ENCODE measurements around the gene CYB561D1.

CYB561D1 gene

DNA sequence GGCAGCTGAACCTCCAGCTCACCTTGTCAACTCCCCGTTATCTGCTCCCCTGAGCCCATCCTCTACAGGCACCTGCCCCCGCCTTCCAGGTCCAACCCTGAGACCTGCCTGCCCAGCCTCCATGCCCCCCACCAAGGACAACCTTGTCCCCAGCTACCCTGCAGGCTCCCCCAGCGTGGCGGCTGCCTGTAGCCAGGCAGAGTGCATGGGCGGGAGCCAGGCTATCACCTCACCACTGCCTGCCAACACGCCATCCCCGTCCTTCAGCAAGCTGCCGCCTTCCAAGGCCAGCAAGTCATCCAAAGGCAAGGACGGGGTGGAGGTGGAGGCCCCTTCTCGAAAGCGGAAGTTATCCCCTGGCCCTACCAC, 3.0 kb upstream of the CYB561D1 start:
- H3K4me1 ChIP-seq (ENCODE audit: control insufficient read depth, insufficient read depth, low read length) = no peaks in the 10 kb centered on the region
- TF ChIP-seq BCL11B (tag by site-specific recombination; IDR thresholded peaks at IDR 0.05; ENCODE audit: low read depth) = no peak
- TF ChIP-seq GLIS1 (tag by site-specific recombination; IDR thresholded peaks at IDR 0.05) = peak; percentile 48; the same call in 1 of the 2 replicates
- peak; percentile 16; the same call in 1 of the 2 replicates for TF ChIP-seq ZIC2 (tag by site-specific recombination; IDR thresholded peaks at IDR 0.05)
- TF ChIP-seq ZNF138 (tag by site-specific recombination; IDR thresholded peaks at IDR 0.05; ENCODE audit: borderline replicate concordance) = no peak
- POLR2A ChIA-PET = interaction anchor here (1.5 kb wide), 1 partner anchor 42 kb away, joined by 7 read pairs; no protein-coding TSS in a partner anchor
- peaks cover 0 to 64% of the 10 kb centered on the region in 2 experiments; a peak in 1 of 3 replicates for H3K36me3 ChIP-seq (ENCODE audit: control insufficient read depth in 2 of 2, insufficient read depth in 1 of 2, low read length in 2 of 2)
- H3K27ac ChIP-seq (ENCODE audit: extremely low read depth, low read depth, low read length) = no peak overlapping the region
- CTCF ChIA-PET = interaction anchor here (0.6 to 36.3 kb wide), 20 partner anchors 8 to 388 kb away, joined by 3 to 1152 read pairs (median 3); partner anchors contain the start of genes AMIGO1, ATXN7L2, GNAI3 and GPR61
- H3K9me3 ChIP-seq (ENCODE audit: control insufficient read depth, insufficient read depth, low read depth, low read length) = no peaks in the 10 kb centered on the region
- H3K4me3 ChIP-seq (ENCODE audit: low read depth, low read length) = no peak overlapping the region

DNA sequence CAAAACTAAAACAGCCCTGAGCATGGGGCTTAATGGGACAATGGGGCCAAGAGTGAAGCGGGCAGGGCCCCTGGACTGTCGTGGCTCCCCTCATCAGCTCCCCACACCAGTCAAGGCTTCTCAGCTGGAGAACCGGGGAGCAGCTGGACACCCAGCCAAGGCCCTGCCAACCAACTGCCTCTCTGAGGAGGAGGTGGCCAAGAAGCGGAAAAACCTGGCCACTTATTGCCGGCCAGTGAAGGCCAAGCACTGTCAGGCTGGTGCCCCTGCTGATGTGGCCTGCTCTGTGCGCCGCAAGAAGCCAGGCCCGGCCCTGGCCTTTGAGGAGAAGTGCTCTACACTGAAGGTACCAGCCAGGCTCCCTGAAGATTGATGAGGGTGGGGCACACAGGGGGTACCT, 2.5 kb upstream of the CYB561D1 start:
- CTCF ChIA-PET = interaction anchor here (0.7 to 36.3 kb wide), 12 partner anchors 8 to 388 kb away, joined by 3 to 1152 read pairs (median 4); partner anchors contain the start of genes AMIGO1, ATXN7L2, GNAI3 and GPR61
- Histone ChIP-seq H3K4me1 (ENCODE audit: control insufficient read depth, insufficient read depth, low read length) (no peaks in the 10 kb centered on the region), H3K9me3 (ENCODE audit: control insufficient read depth, insufficient read depth, low read depth, low read length) (no peaks in the 10 kb centered on the region), H3K36me3 (ENCODE audit: control insufficient read depth in 2 of 2, insufficient read depth in 1 of 2, low read length in 2 of 2) (peaks cover 0 to 64% of the 10 kb centered on the region in 2 experiments; a peak in 1 of 3 replicates), H3K27ac (ENCODE audit: extremely low read depth, low read depth, low read length) (no peak overlapping the region), H3K4me3 (ENCODE audit: low read depth, low read length) (no peak overlapping the region)
- TF ChIP-seq ZNF48 (tag by site-specific recombination; IDR thresholded peaks at IDR 0.05) (no peak), ZBTB48 (tag by site-specific recombination; IDR thresholded peaks at IDR 0.05) (no peak), ZNF341 (tag by site-specific recombination; IDR thresholded peaks at IDR 0.05; ENCODE audit: low read depth) (no peak), ZNF624 (tag by site-specific recombination; IDR thresholded peaks at IDR 0.05) (no peak), ZNF214 (tag by site-specific recombination; IDR thresholded peaks at IDR 0.05; ENCODE audit: borderline replicate concordance) (no peak), ZNF510 (tag by site-specific recombination; IDR thresholded peaks at IDR 0.05; ENCODE audit: insufficient replicate concordance) (no peak), ZSCAN16 (tag by site-specific recombination; IDR thresholded peaks at IDR 0.05) (no peak), ZBTB7A (tag by site-specific recombination; IDR thresholded peaks at IDR 0.05; ENCODE audit: low read depth) (no peak), ZNF76 (tag by site-specific recombination; IDR thresholded peaks at IDR 0.05; ENCODE audit: borderline replicate concordance, low read depth) (no peak), GLIS1 (tag by site-specific recombination; IDR thresholded peaks at IDR 0.05) (no peak), ZNF274 (IDR thresholded peaks at IDR 0.05; ENCODE audit: low read length) (no peak), ZNF274 (tag by site-specific recombination; IDR thresholded peaks at IDR 0.05; ENCODE audit: borderline replicate concordance) (no peak), ZNF664 (tag by site-specific recombination; IDR thresholded peaks at IDR 0.05) (no peak), ZBTB17 (tag by site-specific recombination; IDR thresholded peaks at IDR 0.05) (no peak), ZNF175 (tag by site-specific recombination; IDR thresholded peaks at IDR 0.05) (no peak)
- TF ChIP-seq, protein P1, sequence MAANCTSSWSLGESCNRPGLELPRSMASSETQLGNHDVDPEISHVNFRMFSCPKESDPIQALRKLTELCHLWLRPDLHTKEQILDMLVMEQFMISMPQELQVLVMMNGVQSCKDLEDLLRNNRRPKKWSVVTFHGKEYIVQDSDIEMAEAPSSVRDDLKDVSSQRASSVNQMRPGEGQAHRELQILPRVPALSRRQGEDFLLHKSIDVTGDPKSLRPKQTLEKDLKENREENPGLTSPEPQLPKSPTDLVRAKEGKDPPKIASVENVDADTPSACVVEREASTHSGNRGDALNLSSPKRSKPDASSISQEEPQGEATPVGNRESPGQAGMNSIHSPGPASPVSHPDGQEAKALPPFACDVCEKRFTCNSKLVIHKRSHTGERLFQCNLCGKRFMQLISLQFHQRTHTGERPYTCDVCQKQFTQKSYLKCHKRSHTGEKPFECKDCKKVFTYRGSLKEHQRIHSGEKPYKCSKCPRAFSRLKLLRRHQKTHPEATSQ (tag by site-specific recombination; IDR thresholded peaks at IDR 0.05) = no peak
- TF ChIP-seq, protein P2, sequence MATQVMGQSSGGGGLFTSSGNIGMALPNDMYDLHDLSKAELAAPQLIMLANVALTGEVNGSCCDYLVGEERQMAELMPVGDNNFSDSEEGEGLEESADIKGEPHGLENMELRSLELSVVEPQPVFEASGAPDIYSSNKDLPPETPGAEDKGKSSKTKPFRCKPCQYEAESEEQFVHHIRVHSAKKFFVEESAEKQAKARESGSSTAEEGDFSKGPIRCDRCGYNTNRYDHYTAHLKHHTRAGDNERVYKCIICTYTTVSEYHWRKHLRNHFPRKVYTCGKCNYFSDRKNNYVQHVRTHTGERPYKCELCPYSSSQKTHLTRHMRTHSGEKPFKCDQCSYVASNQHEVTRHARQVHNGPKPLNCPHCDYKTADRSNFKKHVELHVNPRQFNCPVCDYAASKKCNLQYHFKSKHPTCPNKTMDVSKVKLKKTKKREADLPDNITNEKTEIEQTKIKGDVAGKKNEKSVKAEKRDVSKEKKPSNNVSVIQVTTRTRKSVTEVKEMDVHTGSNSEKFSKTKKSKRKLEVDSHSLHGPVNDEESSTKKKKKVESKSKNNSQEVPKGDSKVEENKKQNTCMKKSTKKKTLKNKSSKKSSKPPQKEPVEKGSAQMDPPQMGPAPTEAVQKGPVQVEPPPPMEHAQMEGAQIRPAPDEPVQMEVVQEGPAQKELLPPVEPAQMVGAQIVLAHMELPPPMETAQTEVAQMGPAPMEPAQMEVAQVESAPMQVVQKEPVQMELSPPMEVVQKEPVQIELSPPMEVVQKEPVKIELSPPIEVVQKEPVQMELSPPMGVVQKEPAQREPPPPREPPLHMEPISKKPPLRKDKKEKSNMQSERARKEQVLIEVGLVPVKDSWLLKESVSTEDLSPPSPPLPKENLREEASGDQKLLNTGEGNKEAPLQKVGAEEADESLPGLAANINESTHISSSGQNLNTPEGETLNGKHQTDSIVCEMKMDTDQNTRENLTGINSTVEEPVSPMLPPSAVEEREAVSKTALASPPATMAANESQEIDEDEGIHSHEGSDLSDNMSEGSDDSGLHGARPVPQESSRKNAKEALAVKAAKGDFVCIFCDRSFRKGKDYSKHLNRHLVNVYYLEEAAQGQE (tag by site-specific recombination; IDR thresholded peaks at IDR 0.05) = no peak
- TF ChIP-seq, protein P3, sequence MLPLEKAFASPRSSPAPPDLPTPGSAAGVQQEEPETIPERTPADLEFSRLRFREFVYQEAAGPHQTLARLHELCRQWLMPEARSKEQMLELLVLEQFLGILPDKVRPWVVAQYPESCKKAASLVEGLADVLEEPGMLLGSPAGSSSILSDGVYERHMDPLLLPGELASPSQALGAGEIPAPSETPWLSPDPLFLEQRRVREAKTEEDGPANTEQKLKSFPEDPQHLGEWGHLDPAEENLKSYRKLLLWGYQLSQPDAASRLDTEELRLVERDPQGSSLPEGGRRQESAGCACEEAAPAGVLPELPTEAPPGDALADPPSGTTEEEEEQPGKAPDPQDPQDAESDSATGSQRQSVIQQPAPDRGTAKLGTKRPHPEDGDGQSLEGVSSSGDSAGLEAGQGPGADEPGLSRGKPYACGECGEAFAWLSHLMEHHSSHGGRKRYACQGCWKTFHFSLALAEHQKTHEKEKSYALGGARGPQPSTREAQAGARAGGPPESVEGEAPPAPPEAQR (tag by site-specific recombination; IDR thresholded peaks at IDR 0.05) = no peak
- POLR2A ChIA-PET = interaction anchor here (1.5 kb wide), 1 partner anchor 41 kb away, joined by 7 read pairs; no protein-coding TSS in a partner anchor

All from HEK293 (cell line).